ENCODE results near the gene SYTL3. TPM values are rescaled to one million over a fixed set of nuclear protein-coding genes. Genes with fewer than 3 reads are reported as not detected.
"Not testable (repeated sequence)": the region's sequence is repeated elsewhere in the genome, so short reads cannot be mapped to it uniquely, and the experiment has no call there.

Gene SYTL3
- total RNA-seq, 6 experiments from 2014 or later: 3.1 to 5.7 (median 3.9) TPM

DNA sequence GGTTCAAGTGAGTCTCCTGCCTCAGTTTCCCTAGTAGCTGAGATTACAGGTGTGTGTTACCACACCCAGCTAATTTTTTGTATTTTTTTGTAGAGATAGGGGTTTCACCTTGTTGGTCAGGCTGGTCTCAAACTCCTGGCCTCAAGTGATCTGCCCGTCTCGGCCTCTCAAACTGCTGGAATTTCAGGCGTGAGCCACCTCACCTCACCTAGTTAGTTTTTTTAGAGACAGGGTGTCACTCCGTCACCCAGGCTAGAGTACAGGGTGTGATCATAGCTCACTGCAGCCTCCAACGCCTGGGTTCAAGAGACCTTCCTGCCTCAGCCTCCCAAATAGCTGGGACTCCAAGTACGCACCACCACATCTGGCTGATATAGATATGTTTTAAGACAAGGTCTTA, 22.9 kb downstream of the SYTL3 start:
- H3K4me1 Mint-ChIP-seq (ENCODE audit: low read depth): peaks cover 18% of the 10 kb centered on the region
- H3K36me3 Mint-ChIP-seq (ENCODE audit: low read depth): no peaks in the 10 kb centered on the region
- H3K9me3 Mint-ChIP-seq: no peaks in the 10 kb centered on the region
- no peak overlapping the region for H3K27ac Mint-ChIP-seq
- DNase-seq: no peak
- peaks cover 3% of the 10 kb centered on the region; the same call in 1 of the 2 replicates for H3K27me3 Mint-ChIP-seq (ENCODE audit: insufficient read depth)
- no peak for TF ChIP-seq CTCF (IDR thresholded peaks at IDR 0.05)
- no peak overlapping the region for H3K4me3 Mint-ChIP-seq

DNA sequence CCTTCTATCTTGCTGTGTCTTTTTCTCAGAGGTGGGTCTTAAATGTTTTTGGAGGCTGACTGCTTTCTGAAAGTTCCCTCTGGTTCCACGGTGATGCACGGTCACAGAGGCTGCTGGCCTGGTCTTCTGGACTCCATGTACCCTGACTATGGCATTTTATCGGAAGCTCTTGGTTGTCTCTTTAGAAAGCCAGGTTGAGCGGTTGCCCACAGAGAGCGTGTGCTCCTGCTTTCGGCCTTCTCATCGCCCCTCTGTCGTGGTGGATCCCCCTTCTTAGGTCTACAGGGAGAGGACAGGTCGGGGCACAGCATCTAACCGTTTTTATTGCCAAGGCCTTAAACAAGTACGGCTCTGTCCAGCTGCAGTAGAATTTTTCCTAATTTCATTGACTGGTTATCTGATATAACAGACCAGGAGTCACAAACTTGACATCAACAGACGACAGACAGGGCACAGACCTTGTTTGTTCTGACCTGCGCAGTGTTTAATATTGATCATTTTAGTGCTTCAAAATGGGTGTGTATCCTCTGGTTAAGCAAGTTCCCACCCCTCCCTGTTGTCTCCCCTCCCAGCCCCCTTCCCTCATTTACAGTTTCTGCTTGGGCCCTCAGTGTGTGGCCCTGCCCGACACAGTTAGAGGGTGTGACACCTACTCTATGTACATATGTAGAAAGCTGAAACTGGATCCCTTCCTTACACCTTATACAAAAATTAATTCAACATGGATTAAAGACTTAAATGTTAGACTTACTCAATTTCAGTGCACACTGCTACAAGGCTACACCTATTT, 24.7 kb downstream of the SYTL3 start:
- Mint-ChIP-seq H3K4me1 (ENCODE audit: low read depth) (peaks cover 16% of the 10 kb centered on the region), H3K4me3 (no peak overlapping the region), H3K27me3 (ENCODE audit: insufficient read depth) (peaks cover 3% of the 10 kb centered on the region; the same call in 1 of the 2 replicates), H3K36me3 (ENCODE audit: low read depth) (no peaks in the 10 kb centered on the region), H3K9me3 (no peaks in the 10 kb centered on the region), H3K27ac (no peak overlapping the region)
- no peak for TF ChIP-seq CTCF (IDR thresholded peaks at IDR 0.05)
- no peak for DNase-seq

- not testable (repeated sequence) for H3K36me3 Mint-ChIP-seq (ENCODE audit: low read depth); H3K9me3 Mint-ChIP-seq; H3K27ac Mint-ChIP-seq; DNase-seq; H3K27me3 Mint-ChIP-seq (ENCODE audit: insufficient read depth); H3K4me3 Mint-ChIP-seq
- H3K4me1 Mint-ChIP-seq (ENCODE audit: low read depth): peaks cover 10% of the 10 kb centered on the region
Observed at GRCh38 chr6:158677094-158677493, 27.2 kb downstream of the SYTL3 start.

DNA sequence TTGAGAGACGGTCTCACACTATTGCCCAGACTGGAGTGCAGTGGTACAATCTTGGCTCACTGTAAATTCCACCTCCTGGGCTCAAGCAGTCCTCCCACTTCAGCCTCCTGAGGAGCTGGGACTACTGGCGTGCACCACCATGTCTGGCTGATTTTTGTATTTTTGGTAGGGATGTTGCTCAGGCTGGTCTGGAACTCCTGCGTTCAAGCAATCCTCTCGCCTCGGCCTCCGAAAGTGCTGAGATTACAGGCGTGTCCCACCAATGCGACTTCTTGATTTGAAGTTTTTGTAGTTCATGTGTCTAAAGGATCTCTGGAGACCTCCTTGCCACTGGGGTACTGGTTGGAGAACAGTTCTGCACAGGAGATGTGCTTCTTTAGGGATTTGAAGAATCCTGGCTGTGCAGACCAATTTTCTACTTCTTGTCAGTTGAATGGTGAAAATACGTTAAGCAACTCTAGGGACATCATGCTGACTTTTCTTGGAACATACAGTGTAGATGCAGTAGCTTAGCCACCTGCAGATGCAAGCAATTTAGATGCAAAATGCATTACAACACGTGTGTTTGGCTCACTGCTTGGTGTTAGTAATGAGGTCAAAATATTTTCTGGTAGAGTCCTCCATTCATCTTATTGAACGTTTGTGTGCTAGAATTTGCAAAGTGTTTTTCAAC, 28.2 kb downstream of the SYTL3 start:
- Mint-ChIP-seq H3K36me3 (ENCODE audit: low read depth) (no peaks in the 10 kb centered on the region), H3K4me1 (ENCODE audit: low read depth) (peaks cover 10% of the 10 kb centered on the region), H3K4me3 (no peak overlapping the region), H3K27ac (no peak overlapping the region), H3K27me3 (ENCODE audit: insufficient read depth) (peaks cover 3% of the 10 kb centered on the region; the same call in 1 of the 2 replicates), H3K9me3 (no peaks in the 10 kb centered on the region)
- DNase-seq: no peak
- TF ChIP-seq CTCF (IDR thresholded peaks at IDR 0.05): no peak

DNA sequence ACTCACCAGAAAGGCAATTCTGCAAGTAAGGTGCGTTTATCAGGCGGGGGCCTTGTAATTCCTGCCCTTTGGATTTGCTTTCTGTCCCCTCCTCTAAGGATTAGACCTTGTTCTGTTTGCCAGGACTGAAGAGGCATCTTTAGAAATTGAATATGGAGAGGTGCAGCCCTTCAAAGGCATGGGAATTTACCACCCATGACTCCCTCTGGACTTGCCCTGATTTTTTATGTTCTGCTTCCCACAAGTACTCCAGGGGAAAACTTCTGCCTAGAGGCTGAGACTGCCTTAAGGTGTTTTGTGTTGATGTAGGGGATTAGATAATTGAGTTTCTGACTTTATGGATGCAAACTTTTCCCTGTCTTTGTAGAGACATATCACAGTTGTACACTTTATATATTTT, 30.2 kb downstream of the SYTL3 start:
- no peak for TF ChIP-seq CTCF (IDR thresholded peaks at IDR 0.05)
- Mint-ChIP-seq H3K4me1 (ENCODE audit: low read depth) (peaks cover 10% of the 10 kb centered on the region), H3K9me3 (no peaks in the 10 kb centered on the region), H3K27ac (no peak overlapping the region), H3K36me3 (ENCODE audit: low read depth) (no peaks in the 10 kb centered on the region), H3K4me3 (no peak overlapping the region), H3K27me3 (ENCODE audit: insufficient read depth) (0 out of 2 replicates have a peak, but pooled peaks cover 1% of the 10 kb centered on the region)
- DNase-seq: no peak

GRCh38 chr6:158680481-158680880, 30.6 kb downstream of the SYTL3 start:
- H3K36me3 Mint-ChIP-seq (ENCODE audit: low read depth): no peaks in the 10 kb centered on the region
- 0 out of 2 replicates have a peak, but pooled peaks cover 1% of the 10 kb centered on the region for H3K27me3 Mint-ChIP-seq (ENCODE audit: insufficient read depth)
- no peak overlapping the region for H3K27ac Mint-ChIP-seq

More at GRCh38 chr6:158680481-158680880, 30.6 kb downstream of the SYTL3 start:
- H3K4me3 Mint-ChIP-seq: no peak overlapping the region
- DNase-seq: no peak
- peaks cover 10% of the 10 kb centered on the region for H3K4me1 Mint-ChIP-seq (ENCODE audit: low read depth)
- no peaks in the 10 kb centered on the region for H3K9me3 Mint-ChIP-seq
- no peak for TF ChIP-seq CTCF (IDR thresholded peaks at IDR 0.05)

Data from HFFc6 (cell line).